Measurements from ENCODE around the gene LPIN3. TPM values are rescaled to one million over a fixed set of nuclear protein-coding genes. Genes with fewer than 3 reads are reported as not detected.

Gene LPIN3
- total and polyA plus RNA-seq, 2 of the 4 experiments (the other 2 are of a cell fraction): 2.3 to 8.3 TPM

DNA sequence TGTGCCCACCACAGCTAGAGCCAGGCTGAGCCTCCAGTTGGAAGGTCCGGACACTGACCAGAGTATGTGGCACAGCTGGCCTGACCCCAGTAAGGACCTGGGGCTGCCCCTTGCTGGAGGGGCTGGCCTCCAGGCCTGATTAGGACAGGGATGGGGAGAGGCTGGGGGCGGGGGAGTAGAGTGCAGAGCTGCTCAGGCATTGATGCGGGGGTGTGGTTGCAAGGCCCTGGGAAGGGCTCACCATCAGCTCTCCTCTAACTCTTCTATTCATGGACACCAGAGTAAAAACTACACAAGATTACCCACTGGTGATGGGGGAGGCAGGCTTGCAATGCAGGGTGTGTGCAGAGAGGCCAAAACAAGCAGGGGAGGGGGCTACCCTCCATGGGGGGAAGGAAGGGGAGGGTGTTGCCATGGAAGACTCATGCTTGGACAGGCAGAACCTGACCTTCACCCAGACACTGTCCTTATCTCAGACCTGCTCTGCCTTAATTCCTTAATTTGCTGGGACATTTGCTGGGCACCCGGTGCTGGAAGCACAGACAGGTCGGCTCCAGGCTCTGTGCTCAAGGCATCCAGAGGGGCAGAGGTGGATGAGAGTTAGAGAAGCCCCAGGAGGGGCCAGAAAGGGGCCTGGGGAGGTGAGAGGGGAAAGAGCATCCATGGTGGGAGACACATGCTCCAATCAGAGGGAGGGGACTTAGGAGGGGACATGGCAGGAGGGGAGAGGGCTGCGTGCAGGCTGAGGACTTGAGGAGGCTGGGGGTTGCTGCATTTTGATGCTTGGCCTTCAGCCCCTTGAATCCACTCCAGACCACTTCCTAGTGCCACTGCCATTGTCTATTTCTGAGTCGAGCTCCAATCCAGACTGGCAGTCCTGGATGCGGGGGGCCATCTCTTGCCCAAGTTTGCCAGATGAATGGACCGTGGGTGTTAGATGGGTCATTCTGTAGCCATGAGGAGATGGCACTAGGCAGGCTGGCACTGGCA lies 33.6 kb downstream of the LPIN3 start:
- ATAC-seq (ENCODE audit: low read depth) (no peak), DNase-seq (no peak)
- Histone ChIP-seq H3K4me2 (ENCODE audit: low read depth, low read length) (no peak overlapping the region), H3K4ac (ENCODE audit: low read depth, low read length) (no peak overlapping the region), H4K8ac (ENCODE audit: low read depth in 2 of 2, low read length in 2 of 2) (no peak overlapping the region), H2AFZ (replicated peaks; ENCODE audit: low read length, poor library complexity) (no peak overlapping the region), H2BK5ac (ENCODE audit: low read depth, low read length, poor library complexity, severe bottlenecking) (no peak overlapping the region), H3K36me3 (ENCODE audit: control insufficient read depth, insufficient read depth, low read length) (no peaks in the 10 kb centered on the region), H4K20me1 (ENCODE audit: insufficient read depth, low read length) (no peaks in the 10 kb centered on the region), H3K4me1 (ENCODE audit: control insufficient read depth, insufficient read depth, low read length) (no peaks in the 10 kb centered on the region), H2AK9ac (replicated peaks; ENCODE audit: low read depth, low read length, poor library complexity) (no peak overlapping the region), H3K23ac (ENCODE audit: low read depth, low read length) (no peak overlapping the region), H3K56ac (ENCODE audit: extremely low read depth, insufficient read depth, low read length) (no peak overlapping the region), H3K9ac (ENCODE audit: low read depth, low read length) (no peak overlapping the region), H2BK120ac (ENCODE audit: low read depth, low read length) (no peak overlapping the region), H3K79me1 (ENCODE audit: low read depth in 1 of 2, low read length in 2 of 2) (no peaks in the 10 kb centered on the region), H3K18ac (ENCODE audit: low read depth, low read length) (no peak overlapping the region), H2BK20ac (ENCODE audit: low read depth, low read length) (no peak overlapping the region), H4K91ac (ENCODE audit: insufficient read depth, low read depth, low read length) (no peak overlapping the region), H3K4me3 (ENCODE audit: insufficient read depth, low read depth, low read length) (no peak overlapping the region), H3K27ac (ENCODE audit: insufficient read depth, low read length) (no peak overlapping the region), H3K14ac (replicated peaks; ENCODE audit: low read depth, low read length) (no peak overlapping the region), H3K9me3 (ENCODE audit: control insufficient read depth, insufficient read depth, low read length) (peaks cover 4% of the 10 kb centered on the region; the same call in 1 of the 2 replicates), H2BK15ac (ENCODE audit: low read depth, low read length) (no peak overlapping the region), H3K9me1 (ENCODE audit: insufficient read depth, low read length) (no peaks in the 10 kb centered on the region), H3K27me3 (ENCODE audit: control insufficient read depth, insufficient read depth, low read length) (peaks cover 54% of the 10 kb centered on the region), H2AK5ac (ENCODE audit: low read depth, low read length) (no peak overlapping the region), H4K5ac (ENCODE audit: low read depth, low read length) (no peak overlapping the region)
- ChIA-PET POLR2A (ENCODE audit: unreplicated experiment) (no interaction called here), CTCF (no interaction called here)
- no TSS peak for BruUV-seq (replicated peaks)
- TF ChIP-seq RAD21 (IDR thresholded peaks at IDR 0.05; ENCODE audit: low read length): no peak
- TF ChIP-seq, protein P1, sequence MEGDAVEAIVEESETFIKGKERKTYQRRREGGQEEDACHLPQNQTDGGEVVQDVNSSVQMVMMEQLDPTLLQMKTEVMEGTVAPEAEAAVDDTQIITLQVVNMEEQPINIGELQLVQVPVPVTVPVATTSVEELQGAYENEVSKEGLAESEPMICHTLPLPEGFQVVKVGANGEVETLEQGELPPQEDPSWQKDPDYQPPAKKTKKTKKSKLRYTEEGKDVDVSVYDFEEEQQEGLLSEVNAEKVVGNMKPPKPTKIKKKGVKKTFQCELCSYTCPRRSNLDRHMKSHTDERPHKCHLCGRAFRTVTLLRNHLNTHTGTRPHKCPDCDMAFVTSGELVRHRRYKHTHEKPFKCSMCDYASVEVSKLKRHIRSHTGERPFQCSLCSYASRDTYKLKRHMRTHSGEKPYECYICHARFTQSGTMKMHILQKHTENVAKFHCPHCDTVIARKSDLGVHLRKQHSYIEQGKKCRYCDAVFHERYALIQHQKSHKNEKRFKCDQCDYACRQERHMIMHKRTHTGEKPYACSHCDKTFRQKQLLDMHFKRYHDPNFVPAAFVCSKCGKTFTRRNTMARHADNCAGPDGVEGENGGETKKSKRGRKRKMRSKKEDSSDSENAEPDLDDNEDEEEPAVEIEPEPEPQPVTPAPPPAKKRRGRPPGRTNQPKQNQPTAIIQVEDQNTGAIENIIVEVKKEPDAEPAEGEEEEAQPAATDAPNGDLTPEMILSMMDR (conservative IDR thresholded peaks at IDR 0.05; ENCODE audit: low read depth, low read length): no peak
- TF ChIP-seq, protein P2, sequence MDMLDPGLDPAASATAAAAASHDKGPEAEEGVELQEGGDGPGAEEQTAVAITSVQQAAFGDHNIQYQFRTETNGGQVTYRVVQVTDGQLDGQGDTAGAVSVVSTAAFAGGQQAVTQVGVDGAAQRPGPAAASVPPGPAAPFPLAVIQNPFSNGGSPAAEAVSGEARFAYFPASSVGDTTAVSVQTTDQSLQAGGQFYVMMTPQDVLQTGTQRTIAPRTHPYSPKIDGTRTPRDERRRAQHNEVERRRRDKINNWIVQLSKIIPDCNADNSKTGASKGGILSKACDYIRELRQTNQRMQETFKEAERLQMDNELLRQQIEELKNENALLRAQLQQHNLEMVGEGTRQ (IDR thresholded peaks at IDR 0.05; ENCODE audit: low read depth, low read length): no peak
- TF ChIP-seq MAFK (IDR thresholded peaks at IDR 0.05; ENCODE audit: low read depth, low read length): no peak
- TF ChIP-seq, protein P3, sequence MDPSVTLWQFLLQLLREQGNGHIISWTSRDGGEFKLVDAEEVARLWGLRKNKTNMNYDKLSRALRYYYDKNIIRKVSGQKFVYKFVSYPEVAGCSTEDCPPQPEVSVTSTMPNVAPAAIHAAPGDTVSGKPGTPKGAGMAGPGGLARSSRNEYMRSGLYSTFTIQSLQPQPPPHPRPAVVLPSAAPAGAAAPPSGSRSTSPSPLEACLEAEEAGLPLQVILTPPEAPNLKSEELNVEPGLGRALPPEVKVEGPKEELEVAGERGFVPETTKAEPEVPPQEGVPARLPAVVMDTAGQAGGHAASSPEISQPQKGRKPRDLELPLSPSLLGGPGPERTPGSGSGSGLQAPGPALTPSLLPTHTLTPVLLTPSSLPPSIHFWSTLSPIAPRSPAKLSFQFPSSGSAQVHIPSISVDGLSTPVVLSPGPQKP (IDR thresholded peaks at IDR 0.05; ENCODE audit: borderline replicate concordance, low read depth, low read length): no peak
- TF ChIP-seq FOS (IDR thresholded peaks at IDR 0.05; ENCODE audit: low read depth, low read length): no peak
- TF ChIP-seq NFE2L2 (IDR thresholded peaks at IDR 0.05; ENCODE audit: low read depth, low read length): no peak
- TF ChIP-seq SMC3 (IDR thresholded peaks at IDR 0.05; ENCODE audit: low read depth, low read length): no peak
- no peak for TF ChIP-seq POLR2A (IDR thresholded peaks at IDR 0.05; ENCODE audit: low read depth, low read length)
- TF ChIP-seq RCOR1 (IDR thresholded peaks at IDR 0.05; ENCODE audit: insufficient replicate concordance, low read length): no peak
- TF ChIP-seq BHLHE40 (IDR thresholded peaks at IDR 0.05; ENCODE audit: low read depth, low read length): no peak
- no peak for TF ChIP-seq MXI1 (IDR thresholded peaks at IDR 0.05; ENCODE audit: borderline replicate concordance, low read depth, low read length)
- no peak for TF ChIP-seq CEBPB (IDR thresholded peaks at IDR 0.05; ENCODE audit: low read depth, low read length)
- no peak for TF ChIP-seq MAZ (IDR thresholded peaks at IDR 0.05; ENCODE audit: borderline replicate concordance, low read depth, low read length)
- in situ Hi-C loops (cut with MboI; ENCODE audit: low sequenced_read_pairs) (no loop called here), intact Hi-C loops (cut with micrococcal nuclease) (no loop called here), dilution Hi-C loops (cut with HindIII; ENCODE audit: low sequenced_read_pairs, unreplicated experiment) (no loop called here)
- WGBS, 2 experiments (ENCODE audit: extremely low coverage in 2 of 2, insufficient read length in 1 of 2): 50% methylated on average over 3 of the region's 9 CpGs; no CpG with 5 or more reads in 1 of the 2 experiments

Measured in IMR-90 (cell line).